ENCODE data around the gene AP1M1.

GRCh38 chr19:16272945-16273344 is 75.2 kb downstream of the AP1M1 start:
- no peak for TF ChIP-seq CTCF (IDR thresholded peaks at IDR 0.05)
- no peak for TF ChIP-seq POLR2A (IDR thresholded peaks at IDR 0.05)

Measured in vagina (tissue), 2 donors.